ENCODE data around the gene NFKBIA. TPM values are rescaled to one million over a fixed set of nuclear protein-coding genes. Genes with fewer than 3 reads are reported as not detected.

The NFKBIA gene
- total RNA-seq, 1 donor from 2014 or later, result 35.5 TPM

- H3K27me3 Mint-ChIP-seq (ENCODE audit: low read depth, unreplicated experiment), result no peaks in the 10 kb centered on the region
- no peaks in the 10 kb centered on the region for H3K9me3 Mint-ChIP-seq (ENCODE audit: unreplicated experiment)
- no peaks in the 10 kb centered on the region for H3K36me3 ChIP-seq (ENCODE audit: insufficient read depth, low read length)
- no peak for FAIRE-seq
- H3K4me3 ChIP-seq (ENCODE audit: insufficient read depth, low read depth, low read length), result no peak overlapping the region
- no peaks in the 10 kb centered on the region for H3K9me3 ChIP-seq (ENCODE audit: insufficient read depth, low read depth, low read length)
- H3K79me2 ChIP-seq (ENCODE audit: insufficient read depth, low read length), result no peaks in the 10 kb centered on the region
- H3K4me1 Mint-ChIP-seq (ENCODE audit: low read depth, unreplicated experiment), result peaks cover 17% of the 10 kb centered on the region
- no peak overlapping the region for H3K4me2 ChIP-seq (ENCODE audit: low read length)
- H3K9ac ChIP-seq (ENCODE audit: low read length), result no peak overlapping the region
- no peak for DNase-seq (ENCODE audit: low read depth)
- H4K20me1 ChIP-seq (ENCODE audit: insufficient read depth, low read length), result no peaks in the 10 kb centered on the region
- peaks cover 28% of the 10 kb centered on the region for H3K4me1 ChIP-seq (ENCODE audit: insufficient read depth, low read length)
- H3K27me3 ChIP-seq (ENCODE audit: insufficient read depth, low read length), result no peaks in the 10 kb centered on the region
- H3K36me3 Mint-ChIP-seq (ENCODE audit: low read depth, unreplicated experiment), result no peaks in the 10 kb centered on the region
- no peak overlapping the region for H3K27ac Mint-ChIP-seq (ENCODE audit: unreplicated experiment)
- no peak for TF ChIP-seq EZH2 (IDR thresholded peaks at IDR 0.05; ENCODE audit: insufficient read depth, low read length)
- TF ChIP-seq, protein P1, sequence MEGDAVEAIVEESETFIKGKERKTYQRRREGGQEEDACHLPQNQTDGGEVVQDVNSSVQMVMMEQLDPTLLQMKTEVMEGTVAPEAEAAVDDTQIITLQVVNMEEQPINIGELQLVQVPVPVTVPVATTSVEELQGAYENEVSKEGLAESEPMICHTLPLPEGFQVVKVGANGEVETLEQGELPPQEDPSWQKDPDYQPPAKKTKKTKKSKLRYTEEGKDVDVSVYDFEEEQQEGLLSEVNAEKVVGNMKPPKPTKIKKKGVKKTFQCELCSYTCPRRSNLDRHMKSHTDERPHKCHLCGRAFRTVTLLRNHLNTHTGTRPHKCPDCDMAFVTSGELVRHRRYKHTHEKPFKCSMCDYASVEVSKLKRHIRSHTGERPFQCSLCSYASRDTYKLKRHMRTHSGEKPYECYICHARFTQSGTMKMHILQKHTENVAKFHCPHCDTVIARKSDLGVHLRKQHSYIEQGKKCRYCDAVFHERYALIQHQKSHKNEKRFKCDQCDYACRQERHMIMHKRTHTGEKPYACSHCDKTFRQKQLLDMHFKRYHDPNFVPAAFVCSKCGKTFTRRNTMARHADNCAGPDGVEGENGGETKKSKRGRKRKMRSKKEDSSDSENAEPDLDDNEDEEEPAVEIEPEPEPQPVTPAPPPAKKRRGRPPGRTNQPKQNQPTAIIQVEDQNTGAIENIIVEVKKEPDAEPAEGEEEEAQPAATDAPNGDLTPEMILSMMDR (IDR thresholded peaks at IDR 0.05; ENCODE audit: insufficient read depth, low read depth, low read length), result no peak
- no peak overlapping the region for H3K4me3 Mint-ChIP-seq (ENCODE audit: unreplicated experiment)
- no peak overlapping the region for H3K27ac ChIP-seq (ENCODE audit: low read depth, low read length)
- H2AFZ ChIP-seq (ENCODE audit: low read depth, low read length), result no peak overlapping the region
Measured at GRCh38 chr14:35388656-35389314, 15.8 kb downstream of the NFKBIA start.

DNA sequence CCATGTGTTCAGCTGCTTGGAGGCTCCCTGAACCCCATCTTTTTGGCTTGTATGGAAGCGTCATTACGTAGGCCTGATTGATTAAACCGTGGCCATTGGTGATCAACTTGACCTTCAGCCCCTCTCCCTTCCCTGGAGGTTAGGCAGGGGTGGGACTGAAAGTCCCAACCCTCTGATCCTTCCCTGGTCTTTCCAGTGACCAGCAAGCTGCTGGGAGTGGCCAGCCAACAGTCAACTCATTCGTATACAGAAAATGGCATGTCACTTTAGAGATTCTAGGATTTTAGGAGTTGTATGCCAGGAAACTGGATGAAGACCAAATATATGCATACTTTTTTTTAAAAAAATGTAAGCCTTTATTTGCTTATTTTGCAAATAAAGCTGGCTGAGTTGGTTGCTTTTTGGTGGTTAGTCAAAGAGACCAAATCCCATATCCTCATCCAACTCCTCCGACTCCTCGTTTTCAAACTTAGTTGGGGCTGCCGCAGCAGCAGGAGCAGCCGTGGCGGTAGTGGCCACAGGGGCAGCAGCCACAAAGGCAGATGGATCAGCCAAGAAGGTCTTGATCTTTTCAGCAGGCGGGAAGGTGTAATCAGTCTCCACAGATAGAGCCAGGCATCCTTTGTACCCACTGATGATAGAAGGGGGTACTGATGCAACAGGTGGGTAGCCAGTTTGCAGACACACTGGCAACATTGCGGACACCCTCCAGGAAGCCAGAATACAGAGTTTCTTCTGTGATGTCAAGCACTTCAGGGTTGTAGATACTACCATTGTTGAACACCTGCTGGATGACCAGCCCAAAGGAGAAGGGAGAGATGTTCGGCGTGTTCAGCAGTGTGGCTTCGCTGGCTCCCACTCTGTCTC is 16.6 kb downstream of the NFKBIA start:
- Mint-ChIP-seq H3K27me3 (ENCODE audit: low read depth, unreplicated experiment) (no peaks in the 10 kb centered on the region), H3K9me3 (ENCODE audit: unreplicated experiment) (no peaks in the 10 kb centered on the region), H3K4me3 (ENCODE audit: unreplicated experiment) (no peak overlapping the region), H3K27ac (ENCODE audit: unreplicated experiment) (no peak overlapping the region), H3K4me1 (ENCODE audit: low read depth, unreplicated experiment) (peaks cover 19% of the 10 kb centered on the region), H3K36me3 (ENCODE audit: low read depth, unreplicated experiment) (no peaks in the 10 kb centered on the region)
- no peaks in the 10 kb centered on the region for H3K79me2 ChIP-seq (ENCODE audit: insufficient read depth, low read length)
- no peaks in the 10 kb centered on the region for H3K36me3 ChIP-seq (ENCODE audit: insufficient read depth, low read length)
- H3K27ac ChIP-seq (ENCODE audit: low read depth, low read length), result no peak overlapping the region
- no peak overlapping the region for H3K4me2 ChIP-seq (ENCODE audit: low read length)
- DNase-seq (ENCODE audit: low read depth) (no peak), FAIRE-seq (no peak)
- H3K9me3 ChIP-seq (ENCODE audit: insufficient read depth, low read depth, low read length), result no peaks in the 10 kb centered on the region
- H4K20me1 ChIP-seq (ENCODE audit: insufficient read depth, low read length), result no peaks in the 10 kb centered on the region
- peaks cover 30% of the 10 kb centered on the region for H3K4me1 ChIP-seq (ENCODE audit: insufficient read depth, low read length)
- H3K4me3 ChIP-seq (ENCODE audit: insufficient read depth, low read depth, low read length), result no peak overlapping the region
- no peak overlapping the region for H2AFZ ChIP-seq (ENCODE audit: low read depth, low read length)
- TF ChIP-seq, protein P1 (IDR thresholded peaks at IDR 0.05; ENCODE audit: insufficient read depth, low read depth, low read length), result no peak
- no peak for TF ChIP-seq EZH2 (IDR thresholded peaks at IDR 0.05; ENCODE audit: insufficient read depth, low read length)
- H3K9ac ChIP-seq (ENCODE audit: low read length), result no peak overlapping the region
- no peaks in the 10 kb centered on the region for H3K27me3 ChIP-seq (ENCODE audit: insufficient read depth, low read length)

Data from astrocyte (in vitro differentiated cells and primary cell).